Prostate gland (tissue), 2 donors: ENCODE data around the gene RAPGEF4.

ENCODE experiments used
- CTCF ChIP-seq, 4 experiments: fragments of 200-600 bp in 2 of 4; fragments of 450-650 bp in 2 of 4; sonication (generic) in 2 of 4; IDR thresholded peaks; 1 replicate in 3 of 4; 2 replicates in 1 of 4; pipeline ENCODE4 v1.5.1; 2016 to 2019; ENCODE audit warnings: antibody characterized with exemption in 4 of 4, mild to moderate bottlenecking in 2 of 4, moderate library complexity in 2 of 4
- POLR2A ChIP-seq: fragments of 450-650 bp; IDR thresholded peaks from one replicate; pipeline ENCODE4 v1.6.1; 2016; ENCODE audit warnings: antibody characterized with exemption, mild to moderate bottlenecking
- POLR2AphosphoS5 ChIP-seq: sonication (generic); formaldehyde crosslinking; IDR thresholded peaks from one replicate; pipeline ENCODE4 v1.6.1; 2017; ENCODE audit warnings: antibody characterized with exemption

DNA sequence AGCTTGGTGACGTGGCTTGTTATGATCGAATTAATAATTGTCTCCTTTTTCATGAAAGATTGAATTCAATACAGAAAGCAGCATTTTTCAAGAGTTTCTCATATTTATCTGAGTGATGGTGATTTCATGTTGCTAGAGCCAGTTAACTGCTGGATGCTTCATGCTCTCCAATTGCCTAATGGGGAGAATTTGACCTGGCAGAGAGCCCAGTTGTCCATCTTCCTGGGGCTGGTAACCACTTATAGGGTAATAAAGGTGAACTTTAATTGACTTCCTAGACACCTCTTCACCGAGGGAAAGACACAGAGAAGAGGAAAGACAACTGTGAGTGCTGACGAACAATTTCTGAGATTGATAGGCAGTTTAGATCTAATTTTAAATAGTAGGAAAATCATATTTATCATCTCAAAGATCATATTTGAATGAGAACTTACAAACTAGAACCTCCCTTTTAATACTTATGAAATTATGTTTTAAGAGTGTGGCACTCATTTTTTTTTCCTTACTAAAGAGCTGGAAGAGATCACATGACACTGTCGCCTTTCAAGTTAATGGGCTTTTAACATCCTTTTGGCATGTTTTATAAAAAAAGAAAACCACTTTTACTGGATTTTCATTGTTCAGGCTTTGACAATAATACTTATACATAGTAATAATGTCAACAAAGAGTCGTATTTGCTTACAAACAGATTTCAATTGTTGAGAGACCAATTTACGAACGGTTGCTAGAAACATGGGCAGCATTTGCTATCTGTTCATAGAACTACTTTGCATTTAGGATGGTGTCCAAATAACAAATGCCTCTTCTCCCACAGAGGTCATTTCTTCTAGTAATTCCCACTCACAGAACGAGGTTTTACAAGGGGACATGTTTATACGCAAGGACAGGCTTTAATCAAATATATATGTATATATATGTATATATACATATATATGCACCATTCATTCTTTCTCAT lies 153.3 kb downstream of the RAPGEF4 start:
- no peak for TF ChIP-seq CTCF (IDR thresholded peaks at IDR 0.05)
- TF ChIP-seq POLR2A = no peak
- no peak for TF ChIP-seq POLR2AphosphoS5
